Measurements from ENCODE around the gene ITPR1. TPM values are rescaled to one million over a fixed set of nuclear protein-coding genes. Genes with fewer than 3 reads are reported as not detected.

ITPR1 gene
- total RNA-seq, 1 experiment from 2014 or later = 48.5 TPM

GRCh38 chr3:4734454-4734853 is 241.3 kb downstream of the ITPR1 start:
- peak overlapping the region; percentile 50 for H3K4me2 ChIP-seq (ENCODE audit: low read length)

GRCh38 chr3:4735243-4735642 is 242.1 kb downstream of the ITPR1 start:
- ChIA-PET POLR2A (ENCODE audit: unreplicated experiment) (no interaction called here), CTCF (interaction anchor here (1.5 kb wide), 1 partner anchor 14 kb away, joined by 4 read pairs; no protein-coding TSS in a partner anchor)
- H3K9me3 ChIP-seq (ENCODE audit: low read length) = no peaks in the 10 kb centered on the region
- H4K20me1 ChIP-seq (ENCODE audit: low read length) = no peaks in the 10 kb centered on the region
- no TSS peak for BruUV-seq (replicated peaks)
- H3K9me2 ChIP-seq (replicated peaks; ENCODE audit: low read length) = no peaks in the 10 kb centered on the region
- no peaks in the 10 kb centered on the region for H3K27me3 ChIP-seq (ENCODE audit: low read length)
- ATAC-seq = no peak
- peaks cover 37% of the 10 kb centered on the region for H3K4me1 ChIP-seq (ENCODE audit: insufficient read depth, low read length)
- H3F3A ChIP-seq (ENCODE audit: low read length, unreplicated experiment) = no peaks in the 10 kb centered on the region
- peak overlapping the region; percentile 85 for H3K27ac ChIP-seq (ENCODE audit: low read length)
- intact Hi-C loops (cut with micrococcal nuclease) = no loop called here
- TF ChIP-seq EZH2phosphoT487 (IDR thresholded peaks at IDR 0.05; ENCODE audit: borderline replicate concordance, low read length) = no peak
- no peak for TF ChIP-seq CTCF (conservative IDR thresholded peaks at IDR 0.05; ENCODE audit: low read depth, low read length)
- no peak for TF ChIP-seq EZH2 (IDR thresholded peaks at IDR 0.05; ENCODE audit: low read length, unreplicated experiment)
- H2AFZ ChIP-seq (ENCODE audit: low read length) = no peak overlapping the region
- H3K4me3 ChIP-seq (ENCODE audit: low read length) = no peak overlapping the region
- peak overlapping the region; percentile 22; the same call in 1 of the 2 replicates for H3K9ac ChIP-seq (ENCODE audit: low read length)
- H3K36me3 ChIP-seq (ENCODE audit: low read depth, low read length) = peaks cover 9% of the 10 kb centered on the region; the same call in 1 of the 2 replicates
- peak overlapping the region; percentile 50 for H3K4me2 ChIP-seq (ENCODE audit: low read length)
- no peak for DNase-seq
- no peaks in the 10 kb centered on the region for H3K79me2 ChIP-seq (ENCODE audit: low read length)

More at GRCh38 chr3:4734454-4734853, 241.3 kb downstream of the ITPR1 start:
- ATAC-seq (peak; percentile 48), DNase-seq (peak; percentile 77)
- H4K20me1 ChIP-seq (ENCODE audit: low read length) = no peaks in the 10 kb centered on the region
- no peaks in the 10 kb centered on the region for H3K79me2 ChIP-seq (ENCODE audit: low read length)
- peaks cover 37% of the 10 kb centered on the region for H3K4me1 ChIP-seq (ENCODE audit: insufficient read depth, low read length)
- H3K9me2 ChIP-seq (replicated peaks; ENCODE audit: low read length) = no peaks in the 10 kb centered on the region
- H3F3A ChIP-seq (ENCODE audit: low read length, unreplicated experiment) = no peaks in the 10 kb centered on the region
- H2AFZ ChIP-seq (ENCODE audit: low read length) = no peak overlapping the region
- TF ChIP-seq EZH2 (IDR thresholded peaks at IDR 0.05; ENCODE audit: low read length, unreplicated experiment) = no peak
- no peak for TF ChIP-seq CTCF (conservative IDR thresholded peaks at IDR 0.05; ENCODE audit: low read depth, low read length)
- no peak for TF ChIP-seq EZH2phosphoT487 (IDR thresholded peaks at IDR 0.05; ENCODE audit: borderline replicate concordance, low read length)
- no peaks in the 10 kb centered on the region for H3K27me3 ChIP-seq (ENCODE audit: low read length)
- H3K9ac ChIP-seq (ENCODE audit: low read length) = peak overlapping the region; percentile 22; the same call in 1 of the 2 replicates
- peak overlapping the region; percentile 85 for H3K27ac ChIP-seq (ENCODE audit: low read length)
- H3K36me3 ChIP-seq (ENCODE audit: low read depth, low read length) = 0 out of 2 replicates have a peak, but pooled peaks cover 6% of the 10 kb centered on the region
- ChIA-PET POLR2A (ENCODE audit: unreplicated experiment) (no interaction called here), CTCF (interaction anchor here (1.5 kb wide), 1 partner anchor 13 kb away, joined by 4 read pairs; no protein-coding TSS in a partner anchor)
- no peak overlapping the region for H3K4me3 ChIP-seq (ENCODE audit: low read length)
- BruUV-seq (replicated peaks) = no TSS peak
- no peaks in the 10 kb centered on the region for H3K9me3 ChIP-seq (ENCODE audit: low read length)
- intact Hi-C loops (cut with micrococcal nuclease) = no loop called here

GRCh38 chr3:4736284-4736861 is 243.2 kb downstream of the ITPR1 start:
- Histone ChIP-seq H3K27me3 (ENCODE audit: low read length) (no peaks in the 10 kb centered on the region), H2AFZ (ENCODE audit: low read length) (peak overlapping the region; percentile 17; the same call in 1 of the 2 replicates), H3K4me3 (ENCODE audit: low read length) (no peak overlapping the region), H3K9me2 (replicated peaks; ENCODE audit: low read length) (no peaks in the 10 kb centered on the region), H3K4me2 (ENCODE audit: low read length) (peak overlapping the region; percentile 12), H3K9me3 (ENCODE audit: low read length) (no peaks in the 10 kb centered on the region), H3K27ac (ENCODE audit: low read length) (peak overlapping the region; percentile 85), H4K20me1 (ENCODE audit: low read length) (no peaks in the 10 kb centered on the region), H3K4me1 (ENCODE audit: insufficient read depth, low read length) (peaks cover 46% of the 10 kb centered on the region), H3K79me2 (ENCODE audit: low read length) (no peaks in the 10 kb centered on the region), H3K36me3 (ENCODE audit: low read depth, low read length) (peaks cover 9% of the 10 kb centered on the region; the same call in 1 of the 2 replicates), H3K9ac (ENCODE audit: low read length) (peak overlapping the region; percentile 22), H3F3A (ENCODE audit: low read length, unreplicated experiment) (peaks cover 5% of the 10 kb centered on the region)
- ATAC-seq = peak; percentile 78
- ChIA-PET CTCF (no interaction called here), POLR2A (ENCODE audit: unreplicated experiment) (interaction anchor here (0.5 kb wide), 1 partner anchor 24 kb away, joined by 3 read pairs; no protein-coding TSS in a partner anchor)
- intact Hi-C loops (cut with micrococcal nuclease) = no loop called here
- DNase-seq = peak; percentile 91
- BruUV-seq (replicated peaks) = no TSS peak
- TF ChIP-seq CTCF (conservative IDR thresholded peaks at IDR 0.05; ENCODE audit: low read depth, low read length) (no peak), EZH2 (IDR thresholded peaks at IDR 0.05; ENCODE audit: low read length, unreplicated experiment) (no peak), EZH2phosphoT487 (IDR thresholded peaks at IDR 0.05; ENCODE audit: borderline replicate concordance, low read length) (no peak)
